Measurements from ENCODE around the gene RGS21.

DNA sequence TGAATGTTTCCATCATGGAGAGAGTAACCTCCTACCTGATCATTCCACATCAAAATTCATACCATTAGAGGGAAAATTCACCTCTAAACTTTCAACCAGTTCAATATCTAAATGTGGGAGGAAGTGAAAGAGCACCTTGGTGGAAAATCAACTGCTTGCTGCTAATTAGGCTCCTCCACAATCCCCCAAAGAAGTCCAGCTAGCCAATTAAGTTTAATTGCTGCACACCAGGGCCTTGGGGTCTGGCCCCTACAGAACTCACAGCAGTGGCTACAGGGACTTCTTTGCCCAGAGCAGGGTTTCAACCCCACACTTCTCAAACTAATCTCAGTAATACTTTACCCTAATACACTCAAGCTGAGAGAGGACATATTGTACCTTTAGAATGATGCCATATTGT, 62.1 kb downstream of the RGS21 start:
- TF ChIP-seq, protein P1, sequence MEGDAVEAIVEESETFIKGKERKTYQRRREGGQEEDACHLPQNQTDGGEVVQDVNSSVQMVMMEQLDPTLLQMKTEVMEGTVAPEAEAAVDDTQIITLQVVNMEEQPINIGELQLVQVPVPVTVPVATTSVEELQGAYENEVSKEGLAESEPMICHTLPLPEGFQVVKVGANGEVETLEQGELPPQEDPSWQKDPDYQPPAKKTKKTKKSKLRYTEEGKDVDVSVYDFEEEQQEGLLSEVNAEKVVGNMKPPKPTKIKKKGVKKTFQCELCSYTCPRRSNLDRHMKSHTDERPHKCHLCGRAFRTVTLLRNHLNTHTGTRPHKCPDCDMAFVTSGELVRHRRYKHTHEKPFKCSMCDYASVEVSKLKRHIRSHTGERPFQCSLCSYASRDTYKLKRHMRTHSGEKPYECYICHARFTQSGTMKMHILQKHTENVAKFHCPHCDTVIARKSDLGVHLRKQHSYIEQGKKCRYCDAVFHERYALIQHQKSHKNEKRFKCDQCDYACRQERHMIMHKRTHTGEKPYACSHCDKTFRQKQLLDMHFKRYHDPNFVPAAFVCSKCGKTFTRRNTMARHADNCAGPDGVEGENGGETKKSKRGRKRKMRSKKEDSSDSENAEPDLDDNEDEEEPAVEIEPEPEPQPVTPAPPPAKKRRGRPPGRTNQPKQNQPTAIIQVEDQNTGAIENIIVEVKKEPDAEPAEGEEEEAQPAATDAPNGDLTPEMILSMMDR (conservative IDR thresholded peaks at IDR 0.05) = no peak
- no peak for TF ChIP-seq ZFX (IDR thresholded peaks at IDR 0.05)
